WI38 (cell line): ENCODE data around the gene CD99.
"Not testable (repeated sequence)": the region's sequence is repeated elsewhere in the genome, so short reads cannot be mapped to it uniquely, and the experiment has no call there.

Experiments
- H3K4me3 ChIP-seq: 2 replicates; pipeline ENCODE4 v1.5.1; 2011; ENCODE audit warnings: low read depth, mild to moderate bottlenecking, control low read depth, low read length
- CTCF ChIP-seq: IDR thresholded peaks from 2 replicates; pipeline ENCODE4 v1.5.1; 2012; ENCODE audit warnings: low read depth, mild to moderate bottlenecking, control low read depth, low read length

Gene CD99

GRCh38 chrX:2756548-2756947, 65.5 kb downstream of the CD99 start:
- TF ChIP-seq CTCF, result no peak

GRCh38 chrX:2761246-2761645, 70.2 kb downstream of the CD99 start:
- no peak for TF ChIP-seq CTCF
- no peak overlapping the region for H3K4me3 ChIP-seq

More at GRCh38 chrX:2756548-2756947, 65.5 kb downstream of the CD99 start:
- H3K4me3 ChIP-seq, result no peak overlapping the region

- not testable (repeated sequence) for H3K4me3 ChIP-seq
Measured at GRCh38 chrX:2762671-2763070, 71.6 kb downstream of the CD99 start.

- not testable (repeated sequence) for H3K4me3 ChIP-seq
Measured at GRCh38 chrX:2764766-2765548, 73.9 kb downstream of the CD99 start.

GRCh38 chrX:2765549-2765830, 74.4 kb downstream of the CD99 start:
- TF ChIP-seq CTCF, result no peak
- no peak overlapping the region for H3K4me3 ChIP-seq

GRCh38 chrX:2766906-2767305, 75.8 kb downstream of the CD99 start:
- no peak overlapping the region for H3K4me3 ChIP-seq
- TF ChIP-seq CTCF, result no peak

- no peak overlapping the region for H3K4me3 ChIP-seq
- no peak for TF ChIP-seq CTCF
Measured at GRCh38 chrX:2767631-2768455, 76.7 kb downstream of the CD99 start.

GRCh38 chrX:2769615-2770014, 78.5 kb downstream of the CD99 start:
- H3K4me3 ChIP-seq, result no peak overlapping the region
- TF ChIP-seq CTCF, result no peak

- not testable (repeated sequence) for H3K4me3 ChIP-seq
Measured at GRCh38 chrX:2773166-2774055, 82.3 kb downstream of the CD99 start.
